ENCODE results near the gene FAM200A.

FAM200A gene

GRCh38 chr7:99499721-99500636 lies 51.9 kb downstream of the FAM200A start, which contains the start of gene ZNF394:
Gene ZNF394, minus strand, starts transcription at chr7:99500281. Its CDS starts 188 bp downstream, at chr7:99500093.
- no peak for TF ChIP-seq EZH2phosphoT487 (IDR thresholded peaks at IDR 0.05; ENCODE audit: borderline replicate concordance)
- TF ChIP-seq CTCF (conservative IDR thresholded peaks at IDR 0.05; ENCODE audit: low read length), result no peak
- Histone ChIP-seq H3K79me2 (ENCODE audit: insufficient read depth, low read length) (peaks cover 58% of the 10 kb centered on the region), H3K9me2 (replicated peaks; ENCODE audit: low read depth, low read length) (no peaks in the 10 kb centered on the region)

DNA sequence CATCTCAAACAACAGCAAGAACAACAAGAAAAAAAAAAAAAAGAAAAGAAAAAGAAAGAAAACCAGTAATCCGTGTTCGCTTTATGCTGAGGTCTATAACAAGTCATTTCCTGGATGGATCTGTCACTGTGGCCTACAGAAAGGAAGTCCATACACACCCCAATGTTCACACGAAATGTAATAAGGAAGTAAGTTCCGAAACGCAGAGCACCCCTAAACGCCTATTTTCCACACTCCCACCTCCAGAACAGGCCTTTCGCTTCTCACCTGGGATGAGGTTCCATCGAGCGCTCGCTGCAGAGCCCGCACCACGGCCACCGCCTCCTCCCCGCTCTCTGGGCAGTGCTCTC lies 52.6 kb downstream of the FAM200A start:
- Histone ChIP-seq H3K4me2 (ENCODE audit: low read depth, low read length, poor library complexity, severe bottlenecking) (peak overlapping the region; percentile 90), H4K20me1 (ENCODE audit: insufficient read depth, low read length, poor library complexity, severe bottlenecking) (peaks cover 32% of the 10 kb centered on the region), H3K9ac (ENCODE audit: low read depth, low read length, poor library complexity, severe bottlenecking) (peak overlapping the region; percentile 91), H3K79me2 (ENCODE audit: insufficient read depth, low read length) (peaks cover 60% of the 10 kb centered on the region), H3F3A (ENCODE audit: low read depth) (no peaks in the 10 kb centered on the region), H3K27me3 (ENCODE audit: insufficient read depth, low read length, poor library complexity, severe bottlenecking) (no peaks in the 10 kb centered on the region), H3K36me3 (ENCODE audit: insufficient read depth, low read length) (peaks cover 2% of the 10 kb centered on the region; the same call in 1 of the 2 replicates), H3K9me3 (ENCODE audit: insufficient read depth, low read depth, low read length) (no peaks in the 10 kb centered on the region; the same call in 1 of the 2 replicates), H3K9me2 (replicated peaks; ENCODE audit: low read depth, low read length) (no peaks in the 10 kb centered on the region), H3K4me3 (ENCODE audit: low read length, poor library complexity, severe bottlenecking) (peak overlapping the region; percentile 99), H2AFZ (ENCODE audit: low read length) (peak overlapping the region; percentile 97; the same call in 1 of the 2 replicates), H3K4me1 (ENCODE audit: insufficient read depth, low read length, poor library complexity, severe bottlenecking) (peaks cover 21% of the 10 kb centered on the region)
- TF ChIP-seq CTCF (conservative IDR thresholded peaks at IDR 0.05; ENCODE audit: low read length) (no peak), EZH2phosphoT487 (IDR thresholded peaks at IDR 0.05; ENCODE audit: borderline replicate concordance) (no peak)

More at GRCh38 chr7:99499721-99500636, 51.9 kb downstream of the FAM200A start, which contains the start of gene ZNF394:
- peak within 1 kb of the TSS; percentile 99 for H3K4me3 ChIP-seq (ENCODE audit: low read length, poor library complexity, severe bottlenecking)
- peak within 1 kb of the TSS; percentile 90 for H3K4me2 ChIP-seq (ENCODE audit: low read depth, low read length, poor library complexity, severe bottlenecking)
- H2AFZ ChIP-seq (ENCODE audit: low read length), result peak within 1 kb of the TSS; percentile 97
- peaks cover 21% of the 10 kb centered on the region for H3K4me1 ChIP-seq (ENCODE audit: insufficient read depth, low read length, poor library complexity, severe bottlenecking)
- H3K9me3 ChIP-seq (ENCODE audit: insufficient read depth, low read depth, low read length), result no peaks in the 10 kb centered on the region
- no peaks in the 10 kb centered on the region; the same call in 1 of the 2 replicates for H3K36me3 ChIP-seq (ENCODE audit: insufficient read depth, low read length)
- no peaks in the 10 kb centered on the region for H3K27me3 ChIP-seq (ENCODE audit: insufficient read depth, low read length, poor library complexity, severe bottlenecking)
- H3K9ac ChIP-seq (ENCODE audit: low read depth, low read length, poor library complexity, severe bottlenecking), result peak within 1 kb of the TSS; percentile 91
- H3F3A ChIP-seq (ENCODE audit: low read depth), result no peaks in the 10 kb centered on the region
- H4K20me1 ChIP-seq (ENCODE audit: insufficient read depth, low read length, poor library complexity, severe bottlenecking), result peaks cover 32% of the 10 kb centered on the region

DNA sequence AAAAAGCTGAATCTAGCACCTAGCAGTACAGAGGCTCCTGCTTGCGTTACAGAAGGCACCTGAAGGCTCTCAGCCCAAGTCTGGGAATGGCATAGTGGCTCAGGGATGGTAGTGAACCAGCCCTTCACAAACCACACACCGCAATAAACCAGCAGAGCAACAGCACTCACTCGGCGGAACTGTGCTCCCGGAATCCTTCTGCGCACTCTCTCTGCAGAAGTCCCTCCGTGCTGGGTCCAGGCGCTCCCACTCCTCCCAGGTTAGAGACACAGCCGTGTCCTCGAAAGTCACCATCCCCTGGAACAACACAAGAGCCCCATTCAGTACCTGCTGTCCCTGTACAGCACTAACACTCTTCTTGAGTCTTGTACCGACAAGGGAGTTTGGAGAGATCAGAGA lies 53.4 kb downstream of the FAM200A start:
- peaks cover 10% of the 10 kb centered on the region for H3K36me3 ChIP-seq (ENCODE audit: insufficient read depth, low read length)
- H2AFZ ChIP-seq (ENCODE audit: low read length), result no peak overlapping the region
- peak overlapping the region; percentile 99 for H3K4me3 ChIP-seq (ENCODE audit: low read length, poor library complexity, severe bottlenecking)
- peak overlapping the region; percentile 90 for H3K4me2 ChIP-seq (ENCODE audit: low read depth, low read length, poor library complexity, severe bottlenecking)
- H3K27me3 ChIP-seq (ENCODE audit: insufficient read depth, low read length, poor library complexity, severe bottlenecking), result no peaks in the 10 kb centered on the region
- TF ChIP-seq CTCF (conservative IDR thresholded peaks at IDR 0.05; ENCODE audit: low read length) (no peak), EZH2phosphoT487 (IDR thresholded peaks at IDR 0.05; ENCODE audit: borderline replicate concordance) (no peak)
- peaks cover 32% of the 10 kb centered on the region for H4K20me1 ChIP-seq (ENCODE audit: insufficient read depth, low read length, poor library complexity, severe bottlenecking)
- H3K4me1 ChIP-seq (ENCODE audit: insufficient read depth, low read length, poor library complexity, severe bottlenecking), result peaks cover 21% of the 10 kb centered on the region
- no peaks in the 10 kb centered on the region for H3F3A ChIP-seq (ENCODE audit: low read depth)
- peaks cover 5% of the 10 kb centered on the region; the same call in 1 of the 2 replicates for H3K9me3 ChIP-seq (ENCODE audit: insufficient read depth, low read depth, low read length)
- peaks cover 64% of the 10 kb centered on the region for H3K79me2 ChIP-seq (ENCODE audit: insufficient read depth, low read length)
- H3K9ac ChIP-seq (ENCODE audit: low read depth, low read length, poor library complexity, severe bottlenecking), result peak overlapping the region; percentile 91
- no peaks in the 10 kb centered on the region for H3K9me2 ChIP-seq (replicated peaks; ENCODE audit: low read depth, low read length)
